Psoas muscle (tissue), 8 donors: Measurements from ENCODE around the gene C1QC. TPM values are rescaled to one million over a fixed set of nuclear protein-coding genes. Genes with fewer than 3 reads are reported as not detected.

Experiments
- ATAC-seq, 4 donors: fragments of 200-7000 bp; cut with Tn5 transposase; one replicate each; pipeline ENCODE4 v1.9.1; 2020; ENCODE audit warnings: moderate library complexity in 3 of 4, mild to moderate bottlenecking in 2 of 4
- DNase-seq, 2 donors: peaks; one replicate each; pipeline ENCODE4 v3.0.0-alpha.2; 2020
- H3K27ac ChIP-seq: fragments of 200-600 bp; one replicate; pipeline ENCODE4 v1.8.0; 2022
- H3K27me3 ChIP-seq, 3 donors: fragments of 200-600 bp in 1 of 3; one replicate each; pipeline versions ENCODE4 v1.6.1 to v1.8.0; 2013 to 2022; ENCODE audit warnings: low read length in 2 of 3, mild to moderate bottlenecking in 2 of 3, moderate library complexity in 1 of 3; ENCODE audit not compliant: insufficient read depth in 3 of 3
- H3K36me3 ChIP-seq, 2 donors: fragments of 200-600 bp in 1 of 2; one replicate each; pipeline versions ENCODE4 v1.6.1 to v1.8.0; 2013 to 2022; ENCODE audit warnings: low read depth in 1 of 2, mild to moderate bottlenecking in 1 of 2, moderate library complexity in 1 of 2; ENCODE audit not compliant: insufficient read depth in 1 of 2
- H3K4me1 ChIP-seq: fragments of 200-600 bp; one replicate; pipeline ENCODE4 v1.8.0; 2022
- H3K4me3 ChIP-seq: fragments of 200-600 bp; one replicate; pipeline ENCODE4 v1.8.0; 2022; ENCODE audit warnings: mild to moderate bottlenecking
- H3K9me3 ChIP-seq: fragments of 200-600 bp; one replicate; pipeline ENCODE4 v1.8.0; 2022
- CTCF ChIP-seq: fragments of 200-600 bp; IDR thresholded peaks from one replicate; pipeline ENCODE4 v1.8.0; 2022; ENCODE audit warnings: antibody characterized with exemption
- WGBS, 3 donors: extraction: QIAGEN DNeasy Blood & Tissue Kit; methylation state at CpG; one replicate each; pipeline versions ENCODE4 v1.1.6 to v1.1.7; 2013; 5-methylcytosine and 5-hydroxymethylcytosine counted together
- intact Hi-C, 2 donors: fragments of 100-400 bp; cut with DNase I; formaldehyde crosslinking; loops; one replicate each; pipeline versions ENCODE4 v1.11.0 to v1.14.2; 2022
- polyA plus RNA-seq, 3 donors: library from polyadenylated mRNA; stranded (reverse); fragments of 200-250 nt; gene quantifications; one replicate each; pipeline ENCODE4 v1.2.3, GENCODE V29; 2013
- total RNA-seq, 4 donors: library from RNA; stranded (reverse); fragmentation: NEBNext Ultra II Directional in 2 of 4; extraction: Animal tissue kit (Norgen Biotek cat#: 25700) in 2 of 4; gene quantifications; one replicate each; pipeline versions ENCODE4 v1.2.1 to v1.2.4, GENCODE V29; 2021 to 2023
- donor health status: healthy with polysubstance abuse.
- donor health status: DM: no; HTN: no; CAD: no; lungs with moderate emphysema.
- donor health status: Bipolar disorder and iron deficiency.
- donor health status: healthy.
- donor health status: DM: yes; HTN: yes; CAD: no.
- donor health status: DM: no; HTN: no; CAD: no.
- donor health status: DM: no; HTN: no; CAD: no.
- donor health status: DM: yes; HTN: yes; CAD: no.

C1QC gene
- total and polyA plus RNA-seq, 7 donors = 8.7 to 39.1 (median 24.2) TPM

- Histone ChIP-seq H3K27ac (no peak overlapping the region), H3K4me1 (no peaks in the 10 kb centered on the region), H3K4me3 (no peak overlapping the region), H3K27me3 (peaks cover 0 to 20% (median 6%) of the 10 kb centered on the region in 3 donors), H3K36me3 (no peaks in the 10 kb centered on the region), H3K9me3 (no peaks in the 10 kb centered on the region)
- intact Hi-C loops = no loop called here
- no peak for ATAC-seq
- no peak for TF ChIP-seq CTCF
- WGBS, 3 donors = 87 to 92% (median 91%) methylated on average over 18 to 19 of the region's 19 CpGs
- DNase-seq = no peak
These were observed 17.3 kb downstream of the C1QC start for GRCh38 chr1:22660716-22661241.

- no peaks in the 10 kb centered on the region for H3K36me3 ChIP-seq
- peaks cover 0 to 10% (median 5%) of the 10 kb centered on the region in 3 donors for H3K27me3 ChIP-seq
- TF ChIP-seq CTCF = no peak
- no peak overlapping the region for H3K4me3 ChIP-seq
- ATAC-seq (no peak), DNase-seq (no peak)
- 81 to 88% (median 83%) methylated on average over 2 of the region's 2 CpGs for WGBS, 3 donors
- no peaks in the 10 kb centered on the region for H3K9me3 ChIP-seq
- no peaks in the 10 kb centered on the region for H3K4me1 ChIP-seq
- intact Hi-C loops = no loop called here
- no peak overlapping the region for H3K27ac ChIP-seq
These were observed 18.4 kb downstream of the C1QC start for GRCh38 chr1:22661880-22662279.

GRCh38 chr1:22662318-22662717, 18.9 kb downstream of the C1QC start:
- peaks cover 0 to 8% (median 6%) of the 10 kb centered on the region in 3 donors for H3K27me3 ChIP-seq
- DNase-seq = no peak
- ATAC-seq = peak in 3 of 4 donors; percentile 19 to 29 (median 27)
- no peaks in the 10 kb centered on the region for H3K9me3 ChIP-seq
- no peak for TF ChIP-seq CTCF
- intact Hi-C loops = no loop called here
- 60 to 62% (median 61%) methylated on average over 5 of the region's 5 CpGs for WGBS, 3 donors
- H3K4me3 ChIP-seq = no peak overlapping the region
- H3K27ac ChIP-seq = no peak overlapping the region
- no peaks in the 10 kb centered on the region for H3K4me1 ChIP-seq
- H3K36me3 ChIP-seq = no peaks in the 10 kb centered on the region

GRCh38 chr1:22662986-22663408, 19.6 kb downstream of the C1QC start:
- peak in 1 of 4 donors; percentile 22 for ATAC-seq
- Histone ChIP-seq H3K27ac (no peak overlapping the region), H3K27me3 (peaks cover 0 to 12% (median 10%) of the 10 kb centered on the region in 3 donors), H3K4me1 (no peaks in the 10 kb centered on the region), H3K36me3 (no peaks in the 10 kb centered on the region), H3K9me3 (no peaks in the 10 kb centered on the region), H3K4me3 (no peak overlapping the region)
- 68 to 76% (median 70%) methylated on average over 8 of the region's 8 CpGs for WGBS, 3 donors
- TF ChIP-seq CTCF = no peak
- intact Hi-C loops = no loop called here
- DNase-seq = no peak

- ATAC-seq = no peak
These were observed 22.3 kb downstream of the C1QC start for GRCh38 chr1:22665752-22666151.

More at GRCh38 chr1:22665752-22666151, 22.3 kb downstream of the C1QC start:
- DNase-seq = no peak
- Histone ChIP-seq H3K4me1 (no peaks in the 10 kb centered on the region), H3K4me3 (no peak overlapping the region), H3K36me3 (no peaks in the 10 kb centered on the region), H3K27me3 (peaks cover 0 to 33% (median 13%) of the 10 kb centered on the region in 3 donors), H3K27ac (no peak overlapping the region), H3K9me3 (no peaks in the 10 kb centered on the region)
- TF ChIP-seq CTCF = peak; percentile 5
- WGBS, 3 donors = 34 to 43% (median 38%) methylated on average over 7 of the region's 7 CpGs
- intact Hi-C loops = no loop called here
